GM12892 (cell line): ENCODE data around the gene PMPCA.

Experiments
- DNase-seq: peaks from one replicate; pipeline ENCODE4 v3.0.0; 2011; ENCODE audit not compliant: insufficient read length
- FAIRE-seq: peaks from 2 replicates; lab custom pipeline; 2011; peaks lifted over from hg19 to GRCh38; lab: Jason Lieb, UNC
- POLR2A ChIP-seq: IDR thresholded peaks from 2 replicates; pipeline ENCODE4 v1.6.1; 2011; ENCODE audit warnings: low read depth, low read length, control low read depth
- POLR2AphosphoS5 ChIP-seq: IDR thresholded peaks from 2 replicates; pipeline ENCODE4 v1.6.1; 2011; ENCODE audit warnings: low read depth, low read length, control low read depth
- TAF1 ChIP-seq: IDR thresholded peaks from 2 replicates; pipeline ENCODE4 v1.6.1; 2011; ENCODE audit warnings: low read depth, mild to moderate bottlenecking, control low read depth, low read length, borderline replicate concordance

The PMPCA gene

DNA sequence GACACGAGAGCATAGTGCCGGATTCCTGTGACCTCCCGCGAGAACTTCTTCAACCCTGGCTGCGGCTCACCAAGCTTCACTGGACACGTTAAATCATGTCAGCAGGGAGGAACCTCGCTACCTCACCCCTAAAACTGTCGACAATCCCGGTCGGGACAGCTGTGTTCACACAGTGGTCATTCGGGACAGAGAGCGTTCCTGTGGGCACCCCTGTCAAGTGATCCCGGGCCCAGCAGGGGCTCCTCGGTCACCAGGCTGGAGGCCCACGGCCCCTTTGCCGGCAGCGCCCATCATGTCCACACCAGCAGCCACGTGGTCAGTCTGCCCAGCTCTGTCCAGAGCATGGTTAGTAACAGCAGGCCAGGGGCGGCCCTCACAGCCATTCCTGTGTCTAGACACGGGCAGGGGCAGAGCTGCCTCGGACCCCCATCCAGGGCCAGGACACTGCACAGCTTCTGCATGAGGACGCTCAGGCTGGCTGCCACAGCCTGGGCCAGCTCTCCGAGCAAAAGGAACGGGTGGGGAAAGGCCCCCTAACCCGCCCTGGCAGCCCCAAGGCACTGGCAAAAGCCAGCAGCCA, 25.7 kb downstream of the PMPCA start:
- TF ChIP-seq POLR2AphosphoS5 (no peak), POLR2A (no peak), TAF1 (no peak)
- FAIRE-seq (no peak), DNase-seq (no peak)

DNA sequence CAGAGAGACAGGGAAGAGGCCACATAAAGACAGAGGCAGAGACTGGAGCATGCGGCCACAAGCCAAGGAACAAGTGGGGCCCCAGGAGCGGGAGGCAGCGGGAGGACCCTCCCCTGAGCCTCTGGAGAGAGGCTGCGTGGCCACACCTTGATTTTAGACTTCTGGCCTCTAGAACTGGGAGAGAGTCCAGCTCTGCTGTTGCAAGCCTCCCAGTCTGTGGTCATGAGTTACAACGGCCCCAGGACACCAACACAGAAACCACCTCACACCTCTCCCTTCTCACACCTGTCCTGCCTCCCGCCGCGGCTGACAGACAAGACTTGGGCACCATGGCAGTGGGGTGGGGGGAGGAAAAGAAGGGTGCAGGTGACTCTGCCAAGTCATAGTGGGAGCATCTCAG, 27.0 kb downstream of the PMPCA start:
- FAIRE-seq (no peak), DNase-seq (no peak)
- no peak for TF ChIP-seq POLR2A
- no peak for TF ChIP-seq TAF1
- no peak for TF ChIP-seq POLR2AphosphoS5

DNA sequence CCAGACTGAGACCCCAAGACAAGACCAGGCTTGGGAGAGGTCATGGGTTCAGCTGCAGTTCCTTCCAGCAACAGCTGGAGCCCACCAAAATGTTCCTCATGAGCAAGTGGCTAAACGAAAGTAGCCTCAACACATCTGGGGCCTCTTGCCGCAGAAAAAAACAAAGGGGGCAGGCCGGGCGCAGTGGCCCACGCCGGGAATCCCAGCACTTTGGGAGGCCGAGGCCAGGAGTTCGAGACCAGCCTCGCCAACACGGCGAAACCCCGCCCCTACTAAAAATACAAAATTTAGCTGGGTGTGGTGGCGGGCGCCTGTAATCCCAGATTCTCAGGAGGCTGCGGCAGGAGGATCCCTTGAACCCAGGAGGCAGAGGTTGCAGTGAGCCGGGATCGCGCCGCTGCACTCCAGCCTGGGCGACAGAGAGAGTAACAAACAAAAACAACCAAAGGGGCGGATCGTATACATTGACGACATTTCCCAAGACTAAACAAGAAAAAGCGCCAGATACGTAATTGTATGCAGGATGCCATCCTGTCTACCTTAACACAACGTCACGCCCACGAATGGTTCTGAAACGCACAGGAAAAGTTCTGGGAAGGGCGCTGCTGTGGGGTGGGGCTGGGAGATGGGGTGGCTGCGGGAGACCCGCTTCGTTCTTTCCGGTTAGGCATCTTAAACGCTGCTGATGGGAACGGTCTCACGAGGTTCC, 27.5 kb downstream of the PMPCA start:
- no peak for TF ChIP-seq POLR2A
- no peak for TF ChIP-seq POLR2AphosphoS5
- TF ChIP-seq TAF1 = no peak
- DNase-seq = no peak
- FAIRE-seq = peak; percentile 17

DNA sequence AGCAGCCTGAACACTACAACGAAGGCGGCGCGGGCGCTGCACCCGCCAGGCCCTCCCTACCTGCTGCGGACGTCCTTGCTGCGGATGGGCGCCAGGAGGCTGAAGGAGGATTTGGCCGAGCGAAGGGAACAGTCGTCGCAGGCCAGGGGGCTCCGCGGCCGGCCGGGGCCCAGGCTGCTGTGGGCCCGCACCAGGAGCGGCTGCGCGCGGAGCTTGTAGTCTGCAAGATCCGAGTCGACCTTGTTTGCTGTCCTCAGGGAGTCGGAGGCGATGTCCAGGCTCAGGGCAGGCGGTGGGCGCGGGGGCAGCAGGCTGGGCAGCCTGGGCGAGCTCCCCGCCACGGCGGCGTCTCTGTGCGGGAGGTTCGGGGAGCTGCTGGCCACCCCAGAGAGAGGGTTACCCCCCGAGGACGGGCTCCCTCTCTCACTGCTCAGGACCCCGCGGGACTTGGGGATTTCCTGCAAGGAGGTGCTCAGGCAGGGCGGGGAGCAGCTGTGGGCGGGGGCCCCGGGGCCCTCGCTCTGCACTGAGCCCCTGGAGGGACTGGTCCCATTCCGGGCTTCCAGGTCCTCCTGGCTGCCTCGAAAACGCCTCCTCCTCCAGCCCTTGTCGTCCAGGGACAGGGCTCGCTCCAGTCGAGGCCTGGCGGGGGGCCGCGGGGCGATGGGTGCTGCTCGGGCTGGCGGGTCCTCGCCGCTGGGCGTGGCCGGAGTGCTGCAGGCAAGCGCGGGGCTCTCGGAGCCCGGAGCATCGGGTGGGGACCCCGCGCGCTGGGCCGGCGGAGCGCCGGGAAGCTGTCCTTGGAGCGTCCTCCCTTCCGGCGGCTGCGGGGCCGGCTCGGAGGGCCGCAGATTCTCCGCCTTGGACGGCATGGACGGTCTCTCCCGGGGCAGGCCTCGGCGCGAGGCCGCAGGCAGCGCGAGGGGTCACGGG, 28.4 kb downstream of the PMPCA start:
- TF ChIP-seq TAF1 = no peak
- TF ChIP-seq POLR2AphosphoS5 = no peak
- TF ChIP-seq POLR2A = no peak
- peak; percentile 78 for FAIRE-seq
- peak; percentile 77 for DNase-seq

DNA sequence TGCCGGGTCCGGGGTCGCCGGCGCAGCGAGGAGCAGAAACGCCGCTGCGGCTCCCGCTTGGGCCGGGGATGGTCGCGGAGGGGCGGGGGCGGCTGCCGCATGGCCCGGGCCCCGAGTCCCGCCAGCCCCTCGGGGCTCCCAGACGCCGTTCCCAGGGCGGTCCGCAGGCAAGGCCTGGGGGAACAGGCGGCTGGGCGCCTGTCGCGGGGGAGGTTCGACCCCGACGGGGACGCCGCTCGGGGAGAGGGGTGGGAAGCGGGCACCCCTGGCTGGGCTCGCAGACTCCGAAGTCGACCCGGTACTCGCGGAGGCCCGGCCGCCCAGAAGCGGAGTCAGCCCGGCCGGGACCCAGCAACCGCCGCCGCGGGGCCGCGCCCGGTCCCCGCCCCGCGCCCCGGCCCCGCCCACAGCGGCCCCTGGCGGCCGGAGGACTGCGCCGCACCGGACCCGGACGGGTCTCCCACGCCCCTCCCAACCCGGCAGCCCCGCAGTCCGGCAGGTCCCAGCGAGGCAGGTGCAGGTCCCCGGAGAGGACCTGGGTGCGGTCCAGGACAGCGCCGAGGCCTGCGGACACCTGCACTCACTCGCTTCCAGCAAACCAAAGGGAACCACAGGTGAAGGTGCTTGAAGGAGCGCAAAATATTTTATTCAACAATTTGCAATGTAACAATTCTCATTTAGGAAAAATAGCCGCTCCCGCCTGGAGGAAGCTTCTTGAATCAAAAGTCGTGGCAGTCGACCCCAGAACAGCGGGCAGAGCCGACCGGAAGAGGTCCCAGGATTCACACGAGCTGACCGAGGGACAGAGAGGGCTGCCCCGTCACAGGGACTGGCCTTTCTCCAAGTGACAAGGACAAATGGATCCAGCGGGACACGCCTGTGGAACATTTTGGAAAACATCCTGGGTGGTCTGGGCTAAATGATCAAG, 29.3 kb downstream of the PMPCA start, which contains the start of gene INPP5E:
Gene INPP5E (minus strand): TSS at position 365 of the 928 bp plus-strand sequence. CDS start 426 bp downstream, outside the sequence.
- FAIRE-seq (peak; percentile 98), DNase-seq (peak; percentile 96)
- TF ChIP-seq TAF1 (peak; percentile 31; the same call in 1 of the 2 replicates), POLR2A (no peak), POLR2AphosphoS5 (peak; percentile 55; the same call in 1 of the 2 replicates)

DNA sequence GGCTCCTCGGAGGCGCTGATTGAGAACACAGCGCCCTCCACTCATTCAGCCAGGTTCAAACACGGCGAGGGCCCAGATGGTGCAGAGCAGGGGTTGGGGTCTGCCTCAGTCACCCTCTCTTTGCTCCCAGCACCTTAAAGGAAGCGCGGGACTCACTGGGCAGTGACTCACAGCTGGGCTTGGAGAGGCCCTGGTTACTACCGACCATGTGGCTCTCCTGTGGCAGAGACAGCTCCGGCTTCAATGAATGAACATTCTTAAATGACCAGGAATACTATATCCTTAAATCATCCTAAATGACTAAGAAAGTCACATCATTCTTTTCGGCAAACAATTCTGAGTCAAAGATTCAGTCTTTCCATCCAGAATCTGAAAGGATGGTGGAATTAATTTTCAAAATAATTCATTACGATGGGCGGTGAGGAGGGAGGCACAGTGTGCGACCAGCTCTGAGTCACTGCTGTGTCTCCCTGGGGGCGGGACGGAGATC, 30.8 kb downstream of the PMPCA start:
- DNase-seq = no peak

DNA sequence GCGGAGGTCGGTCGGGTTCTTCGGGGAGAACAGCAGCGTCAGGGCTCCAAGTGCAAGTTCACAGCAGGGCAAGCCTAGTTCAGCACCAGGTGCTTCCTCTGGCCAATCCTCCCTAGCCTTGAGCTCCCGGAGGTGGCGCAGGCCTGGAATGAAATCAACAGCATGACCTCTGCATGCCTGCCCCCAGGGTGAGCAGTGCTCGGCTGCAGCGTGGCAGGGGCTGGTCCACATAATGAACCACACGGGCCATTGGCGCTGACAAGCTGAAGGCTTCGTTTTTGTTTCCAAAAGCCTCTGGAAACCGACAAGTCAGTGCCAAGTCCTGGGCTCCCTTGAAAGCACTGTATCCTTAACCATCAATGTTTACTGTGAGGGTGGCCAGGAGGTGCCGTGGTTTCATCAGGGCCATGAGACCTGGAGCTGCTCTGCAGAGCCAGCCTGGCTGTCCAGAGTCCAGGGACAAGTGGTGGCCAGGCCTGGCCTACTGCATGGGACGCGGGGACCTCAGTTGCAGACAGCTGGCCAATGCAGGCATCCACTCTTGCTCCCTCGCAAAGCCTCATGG, 31.3 kb downstream of the PMPCA start:
- no peak for DNase-seq
- FAIRE-seq = no peak
- TF ChIP-seq POLR2AphosphoS5 = no peak; the same call in 1 of the 2 replicates
- TF ChIP-seq TAF1 = no peak
- TF ChIP-seq POLR2A = no peak

More for the DNA sequence above, 30.8 kb downstream of the PMPCA start:
- TF ChIP-seq TAF1 (no peak), POLR2AphosphoS5 (no peak), POLR2A (no peak)
- no peak for FAIRE-seq

DNA sequence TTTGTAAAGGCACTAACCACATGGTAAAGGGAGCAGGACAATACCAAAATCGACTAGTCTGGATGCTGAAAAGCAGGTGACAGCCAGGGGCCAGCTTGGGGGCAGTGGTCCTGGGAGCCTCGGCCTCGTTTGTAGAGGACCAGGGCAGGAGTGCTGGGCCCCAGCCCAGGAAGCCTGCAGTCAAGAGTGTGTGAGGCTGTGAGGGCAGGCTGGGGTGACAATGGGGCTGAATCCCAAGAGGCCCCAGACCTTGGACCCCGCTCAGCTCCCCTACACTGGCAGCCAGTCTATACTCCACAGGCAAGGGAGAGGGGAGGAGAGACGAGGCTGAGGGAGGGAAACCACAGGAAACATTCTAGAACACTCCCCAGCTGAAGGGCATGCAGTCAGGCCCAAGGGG, 31.8 kb downstream of the PMPCA start:
- FAIRE-seq (no peak), DNase-seq (no peak)
- TF ChIP-seq TAF1 (no peak), POLR2AphosphoS5 (no peak), POLR2A (no peak)

DNA sequence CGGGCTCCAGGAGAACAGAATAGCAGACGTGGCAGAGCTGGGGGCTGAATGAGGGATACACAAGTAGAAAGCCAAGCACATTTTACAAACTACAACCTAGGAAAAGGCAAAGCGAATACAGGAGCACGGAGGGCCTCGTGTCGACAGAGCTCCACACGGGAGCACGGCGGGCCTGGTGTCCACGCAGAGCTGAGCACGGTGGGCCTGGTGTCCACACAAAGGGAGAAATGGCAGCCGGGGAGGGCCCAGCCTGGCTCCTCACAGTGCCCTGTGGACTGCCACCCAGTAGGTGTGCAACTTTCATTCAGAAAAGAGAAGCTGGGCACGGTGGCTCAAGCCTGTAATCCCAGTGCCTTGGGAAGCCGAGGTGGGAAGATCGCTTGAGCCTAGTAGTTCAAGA, 32.6 kb downstream of the PMPCA start:
- FAIRE-seq (no peak), DNase-seq (no peak)
- TF ChIP-seq POLR2AphosphoS5 (no peak), POLR2A (no peak), TAF1 (no peak)

DNA sequence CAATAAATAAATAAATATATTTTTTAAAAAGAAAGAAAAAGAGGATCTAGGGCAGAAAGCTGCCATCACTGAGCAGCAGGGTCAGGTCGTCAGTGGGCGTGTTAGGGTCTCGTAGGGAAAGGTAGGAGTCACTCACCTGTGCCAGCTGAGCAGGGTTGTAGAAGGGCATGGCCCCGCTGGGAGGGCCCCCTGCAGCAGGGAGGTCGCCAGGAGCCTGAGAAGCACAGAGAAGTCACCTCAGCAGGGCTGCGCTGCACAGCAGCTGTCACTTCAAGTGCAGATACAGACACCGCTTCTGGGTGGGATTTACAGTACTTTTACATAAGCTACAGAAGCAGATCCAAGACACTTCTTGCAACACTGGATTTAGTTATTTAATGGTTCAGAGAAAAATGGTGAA, 33.2 kb downstream of the PMPCA start:
- FAIRE-seq (no peak), DNase-seq (no peak)
- TF ChIP-seq POLR2A (no peak), TAF1 (no peak), POLR2AphosphoS5 (no peak)

DNA sequence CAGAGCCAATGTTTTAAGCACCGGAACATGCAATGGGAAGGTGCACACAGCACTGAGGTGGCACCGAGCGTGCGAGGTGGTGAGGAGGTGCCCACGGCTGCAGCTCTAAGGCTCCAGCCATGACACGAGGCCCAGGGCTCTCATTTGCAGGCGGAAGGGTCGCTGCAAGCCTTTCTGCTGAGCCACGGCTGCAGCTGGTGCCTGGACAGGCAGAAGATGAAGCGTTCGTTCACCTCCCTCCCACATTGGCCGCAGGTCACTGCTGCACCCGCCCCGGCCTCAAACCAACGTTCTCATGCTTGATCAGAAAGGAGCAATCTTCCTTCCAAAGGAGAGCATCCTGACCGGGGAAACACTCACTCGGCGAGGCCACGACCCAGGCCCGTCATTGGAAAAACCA, 33.6 kb downstream of the PMPCA start:
- FAIRE-seq = no peak
- no peak for DNase-seq
- TF ChIP-seq POLR2A = no peak
- TF ChIP-seq POLR2AphosphoS5 = no peak
- no peak for TF ChIP-seq TAF1
